ENCODE data around the gene RPN1. TPM values are rescaled to one million over a fixed set of nuclear protein-coding genes. Genes with fewer than 3 reads are reported as not detected.

The RPN1 gene
- total and polyA plus RNA-seq, 2 of the 13 experiments (the other 11 are each of a cell fraction or from before 2014, with no cell fraction given): 290 to 342 TPM

GRCh38 chr3:128650096-128651050 is at the start of gene RPN1 (continued):
- peak; percentile 61; the same call in 1 of the 2 replicates for TF ChIP-seq POGK (CRISPR knock-in tag; conservative IDR thresholded peaks at IDR 0.05)
- TF ChIP-seq ZNF512B (CRISPR knock-in tag; IDR thresholded peaks at IDR 0.05; ENCODE audit: borderline replicate concordance): no peak
- no peak for TF ChIP-seq ZNF33B (CRISPR knock-in tag; IDR thresholded peaks at IDR 0.05)
- TF ChIP-seq SOX5 (CRISPR knock-in tag; IDR thresholded peaks at IDR 0.05; ENCODE audit: borderline replicate concordance): 0 out of 2 replicates have a peak, but pooled peaks have one; percentile 24
- TF ChIP-seq ZFP1 (CRISPR knock-in tag; IDR thresholded peaks at IDR 0.05): no peak
- TF ChIP-seq, protein P1, sequence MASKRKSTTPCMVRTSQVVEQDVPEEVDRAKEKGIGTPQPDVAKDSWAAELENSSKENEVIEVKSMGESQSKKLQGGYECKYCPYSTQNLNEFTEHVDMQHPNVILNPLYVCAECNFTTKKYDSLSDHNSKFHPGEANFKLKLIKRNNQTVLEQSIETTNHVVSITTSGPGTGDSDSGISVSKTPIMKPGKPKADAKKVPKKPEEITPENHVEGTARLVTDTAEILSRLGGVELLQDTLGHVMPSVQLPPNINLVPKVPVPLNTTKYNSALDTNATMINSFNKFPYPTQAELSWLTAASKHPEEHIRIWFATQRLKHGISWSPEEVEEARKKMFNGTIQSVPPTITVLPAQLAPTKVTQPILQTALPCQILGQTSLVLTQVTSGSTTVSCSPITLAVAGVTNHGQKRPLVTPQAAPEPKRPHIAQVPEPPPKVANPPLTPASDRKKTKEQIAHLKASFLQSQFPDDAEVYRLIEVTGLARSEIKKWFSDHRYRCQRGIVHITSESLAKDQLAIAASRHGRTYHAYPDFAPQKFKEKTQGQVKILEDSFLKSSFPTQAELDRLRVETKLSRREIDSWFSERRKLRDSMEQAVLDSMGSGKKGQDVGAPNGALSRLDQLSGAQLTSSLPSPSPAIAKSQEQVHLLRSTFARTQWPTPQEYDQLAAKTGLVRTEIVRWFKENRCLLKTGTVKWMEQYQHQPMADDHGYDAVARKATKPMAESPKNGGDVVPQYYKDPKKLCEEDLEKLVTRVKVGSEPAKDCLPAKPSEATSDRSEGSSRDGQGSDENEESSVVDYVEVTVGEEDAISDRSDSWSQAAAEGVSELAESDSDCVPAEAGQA (IDR thresholded peaks at IDR 0.05; ENCODE audit: low read depth): peak; percentile 56; the same call in 1 of the 2 replicates
- TF ChIP-seq, protein P1 (CRISPR knock-in tag; IDR thresholded peaks at IDR 0.05; ENCODE audit: borderline replicate concordance): no peak
- TF ChIP-seq ZNF362 (CRISPR knock-in tag; IDR thresholded peaks at IDR 0.05; ENCODE audit: borderline replicate concordance): peak; percentile 65; the same call in 1 of the 2 replicates
- TF ChIP-seq, protein P2, sequence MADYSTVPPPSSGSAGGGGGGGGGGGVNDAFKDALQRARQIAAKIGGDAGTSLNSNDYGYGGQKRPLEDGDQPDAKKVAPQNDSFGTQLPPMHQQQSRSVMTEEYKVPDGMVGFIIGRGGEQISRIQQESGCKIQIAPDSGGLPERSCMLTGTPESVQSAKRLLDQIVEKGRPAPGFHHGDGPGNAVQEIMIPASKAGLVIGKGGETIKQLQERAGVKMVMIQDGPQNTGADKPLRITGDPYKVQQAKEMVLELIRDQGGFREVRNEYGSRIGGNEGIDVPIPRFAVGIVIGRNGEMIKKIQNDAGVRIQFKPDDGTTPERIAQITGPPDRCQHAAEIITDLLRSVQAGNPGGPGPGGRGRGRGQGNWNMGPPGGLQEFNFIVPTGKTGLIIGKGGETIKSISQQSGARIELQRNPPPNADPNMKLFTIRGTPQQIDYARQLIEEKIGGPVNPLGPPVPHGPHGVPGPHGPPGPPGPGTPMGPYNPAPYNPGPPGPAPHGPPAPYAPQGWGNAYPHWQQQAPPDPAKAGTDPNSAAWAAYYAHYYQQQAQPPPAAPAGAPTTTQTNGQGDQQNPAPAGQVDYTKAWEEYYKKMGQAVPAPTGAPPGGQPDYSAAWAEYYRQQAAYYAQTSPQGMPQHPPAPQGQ (CRISPR knock-in tag; IDR thresholded peaks at IDR 0.05; ENCODE audit: borderline replicate concordance): no peak

Measured in HepG2 (cell line).